ACC112 (cell line): ENCODE measurements around the gene CCDC93.

Source experiments
- H2AFZ ChIP-seq: fragments of 200-600 bp; sonication (generic); one replicate; pipeline ENCODE4 v1.6.0; 2017; ENCODE audit warnings: antibody characterized with exemption, low read length; ENCODE audit not compliant: unreplicated experiment
- H3K27ac ChIP-seq: fragments of 200-600 bp; sonication (generic); 2 replicates; pipeline ENCODE4 v1.5.1; 2014; ENCODE audit warnings: low read depth, mild to moderate bottlenecking, antibody characterized with exemption, low read length, moderate library complexity
- H3K27me3 ChIP-seq: fragments of 200-600 bp; sonication (generic); 2 replicates; pipeline ENCODE4 v1.6.1; 2014; ENCODE audit warnings: mild to moderate bottlenecking, antibody characterized with exemption, low read length, moderate library complexity, mixed read lengths; ENCODE audit not compliant: insufficient read depth
- H3K36me3 ChIP-seq: fragments of 200-600 bp; sonication (generic); 2 replicates; pipeline ENCODE4 v1.6.1; 2016; ENCODE audit warnings: mild to moderate bottlenecking, antibody characterized with exemption, low read length, moderate library complexity, mixed read lengths; ENCODE audit not compliant: insufficient read depth
- H3K4me1 ChIP-seq: fragments of 200-600 bp; sonication (generic); one replicate; pipeline ENCODE4 v1.6.1; 2016; ENCODE audit warnings: low read length, mixed read lengths; ENCODE audit not compliant: insufficient read depth, unreplicated experiment, control insufficient read depth
- H3K4me3 ChIP-seq: fragments of 200-600 bp; sonication (generic); 2 replicates; pipeline ENCODE4 v1.5.1; 2014; ENCODE audit warnings: mild to moderate bottlenecking, low read depth, low read length
- H3K79me2 ChIP-seq: fragments of 200-600 bp; sonication (generic); one replicate; pipeline ENCODE4 v1.6.0; 2016; ENCODE audit warnings: low read length; ENCODE audit not compliant: control insufficient read depth, unreplicated experiment, insufficient read depth

CCDC93 gene, protein sequence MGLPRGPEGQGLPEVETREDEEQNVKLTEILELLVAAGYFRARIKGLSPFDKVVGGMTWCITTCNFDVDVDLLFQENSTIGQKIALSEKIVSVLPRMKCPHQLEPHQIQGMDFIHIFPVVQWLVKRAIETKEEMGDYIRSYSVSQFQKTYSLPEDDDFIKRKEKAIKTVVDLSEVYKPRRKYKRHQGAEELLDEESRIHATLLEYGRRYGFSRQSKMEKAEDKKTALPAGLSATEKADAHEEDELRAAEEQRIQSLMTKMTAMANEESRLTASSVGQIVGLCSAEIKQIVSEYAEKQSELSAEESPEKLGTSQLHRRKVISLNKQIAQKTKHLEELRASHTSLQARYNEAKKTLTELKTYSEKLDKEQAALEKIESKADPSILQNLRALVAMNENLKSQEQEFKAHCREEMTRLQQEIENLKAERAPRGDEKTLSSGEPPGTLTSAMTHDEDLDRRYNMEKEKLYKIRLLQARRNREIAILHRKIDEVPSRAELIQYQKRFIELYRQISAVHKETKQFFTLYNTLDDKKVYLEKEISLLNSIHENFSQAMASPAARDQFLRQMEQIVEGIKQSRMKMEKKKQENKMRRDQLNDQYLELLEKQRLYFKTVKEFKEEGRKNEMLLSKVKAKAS

DNA sequence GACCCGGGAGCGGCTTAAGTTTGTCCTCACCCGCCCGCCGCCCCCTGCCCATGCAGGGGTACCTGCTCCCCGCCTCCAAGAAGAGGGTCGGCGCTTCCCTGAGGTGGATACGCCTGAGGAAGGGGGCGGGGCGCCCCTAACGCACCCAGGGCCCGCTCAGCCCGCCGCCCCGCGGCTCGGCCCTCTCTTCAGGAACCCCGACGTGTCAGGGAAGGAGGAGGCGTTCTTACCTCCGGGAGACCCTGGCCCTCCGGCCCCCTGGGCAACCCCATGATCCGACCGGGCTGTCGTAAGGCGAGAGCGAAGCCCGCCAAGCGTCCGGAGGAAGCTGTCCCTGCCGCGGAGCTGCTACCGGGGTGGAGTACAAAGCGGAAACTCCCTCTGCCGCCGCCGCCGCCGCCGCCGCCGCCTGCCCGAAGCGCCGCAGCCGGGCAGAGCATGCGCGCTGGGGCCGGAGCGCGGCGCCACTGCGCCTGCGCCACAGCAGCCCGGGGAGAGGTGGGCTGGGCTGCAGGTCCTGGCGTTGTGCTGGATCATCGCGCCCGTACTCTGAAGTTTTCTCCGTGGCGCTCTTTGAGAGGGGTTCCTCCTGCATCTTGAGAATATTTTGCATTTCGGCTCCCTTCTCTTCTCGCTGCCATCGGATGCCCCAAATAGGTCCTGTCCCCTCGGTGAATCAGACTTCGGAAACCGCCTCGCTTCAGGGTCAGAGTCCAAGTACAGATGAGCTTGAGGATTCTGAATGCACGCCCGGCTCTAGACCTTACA is at the start of gene CCDC93:
Gene CCDC93 (minus strand): TSS at position 347 of the 768 bp plus-strand sequence. CDS start 75 bp downstream, at position 272.
- Histone ChIP-seq H2AFZ (peak within 1 kb of the TSS; percentile 89), H3K79me2 (peaks cover 49% of the 10 kb centered on the region), H3K27me3 (no peaks in the 10 kb centered on the region), H3K36me3 (no peaks in the 10 kb centered on the region), H3K27ac (peak within 1 kb of the TSS; percentile 60), H3K4me3 (peak within 1 kb of the TSS; percentile 79), H3K4me1 (peaks cover 14% of the 10 kb centered on the region)

- Histone ChIP-seq H3K4me3 (no peak overlapping the region), H3K27ac (no peak overlapping the region), H3K36me3 (no peaks in the 10 kb centered on the region), H2AFZ (no peak overlapping the region), H3K27me3 (peaks cover 1% of the 10 kb centered on the region; the same call in 1 of the 2 replicates), H3K79me2 (no peaks in the 10 kb centered on the region), H3K4me1 (peaks cover 30% of the 10 kb centered on the region)
Measured at GRCh38 chr2:118062669-118063068, 48.8 kb upstream of the CCDC93 start.

GRCh38 chr2:118062048-118062447 is 48.2 kb upstream of the CCDC93 start:
- Histone ChIP-seq H3K4me1 (peaks cover 30% of the 10 kb centered on the region), H3K4me3 (no peak overlapping the region), H3K27me3 (no peaks in the 10 kb centered on the region), H3K36me3 (no peaks in the 10 kb centered on the region), H3K79me2 (no peaks in the 10 kb centered on the region), H2AFZ (no peak overlapping the region), H3K27ac (peak overlapping the region; percentile 48)

- H3K79me2 ChIP-seq: no peaks in the 10 kb centered on the region
- H3K4me3 ChIP-seq: no peak overlapping the region
- H3K27me3 ChIP-seq: no peaks in the 10 kb centered on the region
- H3K36me3 ChIP-seq: no peaks in the 10 kb centered on the region
- peak overlapping the region; percentile 1 for H2AFZ ChIP-seq
- H3K4me1 ChIP-seq: peaks cover 30% of the 10 kb centered on the region
- peak overlapping the region; percentile 48 for H3K27ac ChIP-seq
Measured at GRCh38 chr2:118061135-118061955, 47.5 kb upstream of the CCDC93 start.

DNA sequence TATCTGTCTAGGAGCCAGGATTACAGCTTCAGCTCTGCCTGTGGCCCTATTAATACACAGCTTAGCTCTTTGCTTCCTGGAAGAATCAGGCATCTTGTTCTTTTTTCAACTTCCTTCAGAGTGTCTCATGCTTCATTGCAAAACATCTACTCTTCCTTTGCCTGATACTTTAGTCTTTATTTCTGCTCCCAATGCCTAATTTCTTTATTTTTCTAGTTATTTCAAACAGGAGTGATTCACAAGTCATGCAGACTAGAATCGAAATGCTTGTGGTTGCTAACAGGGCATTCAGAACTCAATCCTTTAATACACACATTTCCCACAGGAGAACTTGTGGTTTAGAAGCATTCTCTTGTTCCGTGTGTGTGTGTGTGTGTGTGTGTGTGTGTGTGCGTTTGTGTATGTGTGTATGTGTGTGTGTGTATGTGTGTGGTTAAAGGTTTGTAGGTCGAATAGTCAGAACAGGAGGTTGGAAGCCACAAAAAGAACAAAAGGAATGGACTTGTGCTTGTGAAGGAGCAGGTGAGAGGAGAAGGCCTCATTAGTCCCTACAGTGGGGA is 46.1 kb upstream of the CCDC93 start:
- Histone ChIP-seq H3K36me3 (no peaks in the 10 kb centered on the region), H2AFZ (peak overlapping the region; percentile 11), H3K79me2 (no peaks in the 10 kb centered on the region), H3K27ac (peak overlapping the region; percentile 66), H3K27me3 (no peaks in the 10 kb centered on the region), H3K4me3 (no peak overlapping the region), H3K4me1 (peaks cover 30% of the 10 kb centered on the region)

- Histone ChIP-seq H3K27ac (peak overlapping the region; percentile 66), H2AFZ (peak overlapping the region; percentile 11), H3K79me2 (no peaks in the 10 kb centered on the region), H3K36me3 (no peaks in the 10 kb centered on the region), H3K4me3 (no peak overlapping the region), H3K4me1 (peaks cover 30% of the 10 kb centered on the region), H3K27me3 (no peaks in the 10 kb centered on the region)
Measured at GRCh38 chr2:118058951-118059350, 45.1 kb upstream of the CCDC93 start.

- Histone ChIP-seq H3K4me3 (no peak overlapping the region), H3K4me1 (peaks cover 28% of the 10 kb centered on the region), H3K79me2 (no peaks in the 10 kb centered on the region)
Measured at GRCh38 chr2:118056801-118057200, 42.9 kb upstream of the CCDC93 start.

GRCh38 chr2:118056165-118056534 is 42.3 kb upstream of the CCDC93 start:
- Histone ChIP-seq H3K27ac (no peak overlapping the region), H3K27me3 (no peaks in the 10 kb centered on the region), H3K36me3 (no peaks in the 10 kb centered on the region), H3K4me1 (peaks cover 22% of the 10 kb centered on the region), H3K4me3 (no peak overlapping the region), H2AFZ (no peak overlapping the region), H3K79me2 (no peaks in the 10 kb centered on the region)

More at GRCh38 chr2:118056801-118057200, 42.9 kb upstream of the CCDC93 start:
- H3K27me3 ChIP-seq: no peaks in the 10 kb centered on the region
- no peaks in the 10 kb centered on the region for H3K36me3 ChIP-seq
- no peak overlapping the region for H3K27ac ChIP-seq
- no peak overlapping the region for H2AFZ ChIP-seq

DNA sequence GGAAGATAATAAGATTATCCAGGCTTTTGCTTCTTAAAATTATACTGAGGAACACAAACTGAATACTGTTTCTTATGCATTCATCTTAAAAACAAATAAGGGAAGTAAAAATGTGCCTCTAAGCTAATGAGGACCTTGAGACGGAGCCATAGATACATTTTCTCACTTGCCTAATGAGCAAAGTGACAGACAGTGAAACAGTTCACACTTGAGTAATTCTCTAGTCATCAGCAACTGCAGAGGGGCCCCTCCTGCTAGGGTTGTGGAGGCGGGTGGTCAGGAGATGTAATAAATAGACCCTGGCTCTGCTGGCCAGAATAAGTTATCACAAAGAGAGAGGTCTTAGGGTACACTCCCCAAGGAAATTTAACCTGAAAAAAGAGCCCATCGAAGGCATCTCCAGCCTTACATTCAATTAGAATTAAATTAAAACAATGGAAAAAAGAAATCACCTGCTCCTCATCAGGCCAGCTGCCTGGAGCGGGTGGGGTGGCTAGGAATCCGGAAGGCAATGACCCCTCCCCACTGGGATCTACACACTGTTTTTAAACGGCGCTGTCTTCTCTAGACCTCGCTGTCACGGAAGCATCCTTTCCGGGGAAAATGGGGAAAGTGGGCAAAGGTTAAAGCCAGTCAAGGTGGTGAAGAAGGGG is 41.8 kb upstream of the CCDC93 start:
- Histone ChIP-seq H3K4me1 (peaks cover 19% of the 10 kb centered on the region), H3K79me2 (no peaks in the 10 kb centered on the region), H2AFZ (no peak overlapping the region), H3K27ac (no peak overlapping the region), H3K36me3 (no peaks in the 10 kb centered on the region), H3K27me3 (no peaks in the 10 kb centered on the region), H3K4me3 (no peak overlapping the region)
